Keratinocyte (primary cell): Measurements from ENCODE around the gene TSR3. TPM values are rescaled to one million over a fixed set of nuclear protein-coding genes. Genes with fewer than 3 reads are reported as not detected.
A peak's percentile ranks its signal among the peaks of the same experiment; 100 is the strongest.

Source experiments
- DNase-seq: peaks from one replicate; pipeline ENCODE4 v3.0.0-alpha.2; 2011; ENCODE audit warnings: low read depth, missing footprints, low spot score
- FAIRE-seq: peaks from 2 replicates; lab custom pipeline; 2011; peaks lifted over from hg19 to GRCh38; lab: Jason Lieb, UNC
- H2AFZ ChIP-seq: 2 replicates; pipeline ENCODE4 v1.6.0; 2012; ENCODE audit warnings: low read length, control low read depth, inconsistent platforms; ENCODE audit not compliant: control insufficient read depth
- H3K27ac ChIP-seq: 2 replicates; pipeline ENCODE4 v1.5.1; 2011; ENCODE audit warnings: low read length; ENCODE audit not compliant: control insufficient read depth, insufficient read depth
- H3K27me3 ChIP-seq: 3 replicates; pipeline ENCODE4 v1.6.0; 2011; ENCODE audit warnings: low read length; ENCODE audit not compliant: control insufficient read depth, insufficient read depth; ENCODE audit errors: extremely low read depth
- H3K36me3 ChIP-seq, 2 experiments: 2 replicates in 1 of 2; 3 replicates in 1 of 2; pipeline ENCODE4 v1.5.1; 2011; ENCODE audit warnings: low read length in 2 of 2, mild to moderate bottlenecking in 1 of 2; ENCODE audit not compliant: control insufficient read depth in 2 of 2, insufficient read depth in 2 of 2; ENCODE audit errors: extremely low read depth in 1 of 2
- H3K4me1 ChIP-seq: 3 replicates; pipeline ENCODE4 v1.5.1; 2011; ENCODE audit warnings: low read length; ENCODE audit not compliant: control insufficient read depth, insufficient read depth; ENCODE audit errors: extremely low read depth
- H3K4me2 ChIP-seq: 3 replicates; pipeline ENCODE4 v1.6.0; 2011; ENCODE audit warnings: low read depth, low read length; ENCODE audit not compliant: control insufficient read depth, insufficient read depth; ENCODE audit errors: extremely low read depth
- H3K4me3 ChIP-seq, 3 experiments: fragments of 200-600 bp in 1 of 3; sonication (generic) in 1 of 3; 2 replicates in 2 of 3; 3 replicates in 1 of 3; pipeline ENCODE4 v1.5.1; 2011 to 2016; ENCODE audit warnings: low read length in 3 of 3, mild to moderate bottlenecking in 3 of 3, control low read depth in 2 of 3, inconsistent platforms in 1 of 3, low read depth in 1 of 3, mixed read lengths in 1 of 3, mixed run types in 1 of 3, moderate library complexity in 1 of 3; ENCODE audit not compliant: control insufficient read depth in 2 of 3, insufficient read depth in 2 of 3; ENCODE audit errors: extremely low read depth in 1 of 3
- H3K79me2 ChIP-seq: 2 replicates; pipeline ENCODE4 v1.6.0; 2012; ENCODE audit warnings: low read length; ENCODE audit not compliant: control insufficient read depth, insufficient read depth
- H3K9ac ChIP-seq: 3 replicates; pipeline ENCODE4 v1.6.0; 2011; ENCODE audit warnings: low read length; ENCODE audit not compliant: control insufficient read depth, insufficient read depth; ENCODE audit errors: extremely low read depth
- H3K9me1 ChIP-seq: 3 replicates; pipeline ENCODE4 v1.6.0; 2011; ENCODE audit warnings: low read length; ENCODE audit not compliant: control insufficient read depth, insufficient read depth; ENCODE audit errors: extremely low read depth
- H3K9me3 ChIP-seq: 2 replicates; pipeline ENCODE4 v1.5.1; 2012; ENCODE audit warnings: low read depth, low read length; ENCODE audit not compliant: control insufficient read depth
- H4K20me1 ChIP-seq: 3 replicates; pipeline ENCODE4 v1.6.0; 2011; ENCODE audit warnings: low read length; ENCODE audit not compliant: control insufficient read depth, insufficient read depth; ENCODE audit errors: extremely low read depth
- CTCF ChIP-seq, 3 experiments: IDR thresholded peaks in 1 of 3; conservative IDR thresholded peaks in 1 of 3; optimal IDR thresholded peaks in 1 of 3; 2 replicates in 2 of 3; 3 replicates in 1 of 3; pipeline versions ENCODE3 to v1.5.1; 2011; ENCODE audit warnings: low read length in 3 of 3, mild to moderate bottlenecking in 3 of 3, moderate library complexity in 2 of 3, control low read depth in 1 of 3, inconsistent platforms in 1 of 3; ENCODE audit not compliant: insufficient read depth in 2 of 3; ENCODE audit errors: extremely low read depth in 1 of 3
- EZH2 ChIP-seq: IDR thresholded peaks from one replicate; pipeline ENCODE4 v1.6.1; 2012; ENCODE audit warnings: inconsistent platforms, mild to moderate bottlenecking, low read length, moderate library complexity
- dilution Hi-C: fragments of 300-500 bp; cut with MboI; formaldehyde crosslinking; loops from one replicate; pipeline ENCODE4 v1.7.0; 2020; ENCODE audit warnings: low sequenced_read_pairs; ENCODE audit not compliant: extremely low pct_ligation_motif_present
- polyA plus RNA-seq, 5 experiments: library from polyadenylated mRNA; depleted of rRNA in 3 of 5; stranded (reverse) in 3 of 5; stranded (forward) in 1 of 5; unstranded in 1 of 5; fragments of >200 nt; gene quantifications; 1 replicate in 1 of 5; 2 replicates in 3 of 5; 3 replicates in 1 of 5; pipeline versions ENCODE4 v1.2.1 to v1.2.3, GENCODE V29; 2011 to 2012; ENCODE audit warnings: missing spikeins in 2 of 5, low read depth in 1 of 5, low replicate concordance in 1 of 5

The TSR3 gene
- polyA plus RNA-seq, 1 donor (not counting 4 experiments of a cell fraction or from before 2014, with no cell fraction given) = 33.0 TPM

GRCh38 chr16:1331712-1332617 lies 19.7 kb downstream of the TSR3 start:
- Histone ChIP-seq H3K27me3 (peaks cover 58% of the 10 kb centered on the region), H3K9ac (no peak overlapping the region)
- FAIRE-seq = no peak

GRCh38 chr16:1330931-1331711 lies 20.6 kb downstream of the TSR3 start:
- H3K4me3 ChIP-seq = no peak overlapping the region
- TF ChIP-seq CTCF (optimal IDR thresholded peaks at IDR 0.05 in 1 of 3, IDR thresholded peaks at IDR 0.05 in 1 of 3, conservative IDR thresholded peaks at IDR 0.05 in 1 of 3; ENCODE audit: extremely low read depth in 1 of 3, insufficient read depth in 2 of 3, low read length in 3 of 3) (no peak), EZH2 (no peak)
- H4K20me1 ChIP-seq = peaks cover 5% of the 10 kb centered on the region
- no peak for FAIRE-seq
- no peaks in the 10 kb centered on the region for H3K9me1 ChIP-seq
- no peak overlapping the region for H3K27ac ChIP-seq
- no peaks in the 10 kb centered on the region for H3K9me3 ChIP-seq
- no peak for DNase-seq
- H3K4me1 ChIP-seq = no peaks in the 10 kb centered on the region
- no peak overlapping the region for H2AFZ ChIP-seq
- no peaks in the 10 kb centered on the region for H3K79me2 ChIP-seq
- no peak overlapping the region for H3K4me2 ChIP-seq
- H3K9ac ChIP-seq = no peak overlapping the region
- dilution Hi-C loops = no loop called here
- peaks cover 49% of the 10 kb centered on the region for H3K27me3 ChIP-seq
- H3K36me3 ChIP-seq = no peaks in the 10 kb centered on the region

More at GRCh38 chr16:1331712-1332617, 19.7 kb downstream of the TSR3 start:
- Histone ChIP-seq H3K9me3 (no peaks in the 10 kb centered on the region), H3K79me2 (no peaks in the 10 kb centered on the region), H3K9me1 (no peaks in the 10 kb centered on the region), H3K27ac (no peak overlapping the region), H4K20me1 (peaks cover 5% of the 10 kb centered on the region), H3K36me3 (no peaks in the 10 kb centered on the region), H3K4me1 (no peaks in the 10 kb centered on the region), H2AFZ (no peak overlapping the region), H3K4me2 (no peak overlapping the region), H3K4me3 (no peak overlapping the region)
- dilution Hi-C loops = no loop called here
- no peak for TF ChIP-seq CTCF (optimal IDR thresholded peaks at IDR 0.05 in 1 of 3, IDR thresholded peaks at IDR 0.05 in 1 of 3, conservative IDR thresholded peaks at IDR 0.05 in 1 of 3; ENCODE audit: extremely low read depth in 1 of 3, insufficient read depth in 2 of 3, low read length in 3 of 3)
- TF ChIP-seq EZH2 = peak; percentile 24
- DNase-seq = no peak
